ENCODE results near the gene IL1R2. TPM values are rescaled to one million over a fixed set of nuclear protein-coding genes. Genes with fewer than 3 reads are reported as not detected.
A peak's percentile ranks its signal among the peaks of the same experiment; 100 is the strongest.

The IL1R2 gene
- total and polyA plus RNA-seq, 2 of the 13 experiments (the other 11 are each of a cell fraction or from before 2014, with no cell fraction given): 3.6 to 7.3 TPM

- TF ChIP-seq ZBTB40 (IDR thresholded peaks at IDR 0.05): no peak
- TF ChIP-seq ZBTB40 (CRISPR knock-in tag; IDR thresholded peaks at IDR 0.05): no peak
- TF ChIP-seq FOXK1 (CRISPR knock-in tag; IDR thresholded peaks at IDR 0.05; ENCODE audit: borderline replicate concordance, low read depth): no peak
- TF ChIP-seq MAFG (CRISPR knock-in tag; IDR thresholded peaks at IDR 0.05): no peak
- TF ChIP-seq REL (CRISPR knock-in tag; conservative IDR thresholded peaks at IDR 0.05): no peak
- TF ChIP-seq ZNF772 (CRISPR knock-in tag; IDR thresholded peaks at IDR 0.05): peak; percentile 85
- peak; percentile 65 for TF ChIP-seq SAP130 (CRISPR knock-in tag; IDR thresholded peaks at IDR 0.05; ENCODE audit: low read depth)
- TF ChIP-seq SPEN (CRISPR knock-in tag; IDR thresholded peaks at IDR 0.05; ENCODE audit: low read depth): 0 out of 2 replicates have a peak, but pooled peaks have one; percentile 46
- TF ChIP-seq ZNF136 (CRISPR knock-in tag; IDR thresholded peaks at IDR 0.05; ENCODE audit: low read depth): no peak
- no peak for TF ChIP-seq USF2 (IDR thresholded peaks at IDR 0.05; ENCODE audit: low read depth, low read length)
- no peak for TF ChIP-seq USF2 (CRISPR knock-in tag; IDR thresholded peaks at IDR 0.05; ENCODE audit: borderline replicate concordance)
- TF ChIP-seq BRCA1 (CRISPR knock-in tag; IDR thresholded peaks at IDR 0.05): no peak
- no peak for TF ChIP-seq ZNF720 (CRISPR knock-in tag; IDR thresholded peaks at IDR 0.05)
- peak; percentile 11; the same call in 1 of the 2 replicates for TF ChIP-seq ELF3 (CRISPR knock-in tag; IDR thresholded peaks at IDR 0.05)
- TF ChIP-seq MZF1 (CRISPR knock-in tag; IDR thresholded peaks at IDR 0.05; ENCODE audit: borderline replicate concordance): no peak
- TF ChIP-seq ARID3A (IDR thresholded peaks at IDR 0.05; ENCODE audit: low read depth, low read length): peak; percentile 69
- peak; percentile 22; the same call in 1 of the 2 replicates for TF ChIP-seq KDM5A (IDR thresholded peaks at IDR 0.05; ENCODE audit: borderline replicate concordance, low read length)
Measured at GRCh38 chr2:101998896-101999789, 7.4 kb downstream of the IL1R2 start (continued).
